ENCODE data around the gene CFAP73. TPM values are rescaled to one million over a fixed set of nuclear protein-coding genes. Genes with fewer than 3 reads are reported as not detected.

CFAP73 gene
- total RNA-seq, 1 donor from 2014 or later: not detected

DNA sequence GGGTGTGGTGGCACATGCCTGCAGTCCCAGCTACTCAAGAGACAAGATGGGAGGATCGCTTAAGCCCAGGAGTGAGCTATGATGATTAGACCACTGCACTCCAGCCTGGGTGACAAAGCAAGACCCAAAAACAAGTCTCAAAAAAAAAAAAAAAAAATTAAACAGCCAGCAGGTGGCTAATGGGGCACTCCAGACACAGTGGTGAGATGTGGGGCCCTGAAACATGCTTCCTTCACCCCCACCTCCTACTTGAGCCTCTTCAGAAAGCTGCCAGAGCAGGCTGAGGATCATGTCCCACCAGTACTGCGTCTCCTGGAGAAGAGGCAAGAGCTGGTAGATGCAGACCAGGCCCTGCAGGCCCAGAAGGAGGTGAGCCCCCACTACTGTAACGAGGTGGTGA is 2.1 kb downstream of the CFAP73 start:
- TF ChIP-seq, protein P1, sequence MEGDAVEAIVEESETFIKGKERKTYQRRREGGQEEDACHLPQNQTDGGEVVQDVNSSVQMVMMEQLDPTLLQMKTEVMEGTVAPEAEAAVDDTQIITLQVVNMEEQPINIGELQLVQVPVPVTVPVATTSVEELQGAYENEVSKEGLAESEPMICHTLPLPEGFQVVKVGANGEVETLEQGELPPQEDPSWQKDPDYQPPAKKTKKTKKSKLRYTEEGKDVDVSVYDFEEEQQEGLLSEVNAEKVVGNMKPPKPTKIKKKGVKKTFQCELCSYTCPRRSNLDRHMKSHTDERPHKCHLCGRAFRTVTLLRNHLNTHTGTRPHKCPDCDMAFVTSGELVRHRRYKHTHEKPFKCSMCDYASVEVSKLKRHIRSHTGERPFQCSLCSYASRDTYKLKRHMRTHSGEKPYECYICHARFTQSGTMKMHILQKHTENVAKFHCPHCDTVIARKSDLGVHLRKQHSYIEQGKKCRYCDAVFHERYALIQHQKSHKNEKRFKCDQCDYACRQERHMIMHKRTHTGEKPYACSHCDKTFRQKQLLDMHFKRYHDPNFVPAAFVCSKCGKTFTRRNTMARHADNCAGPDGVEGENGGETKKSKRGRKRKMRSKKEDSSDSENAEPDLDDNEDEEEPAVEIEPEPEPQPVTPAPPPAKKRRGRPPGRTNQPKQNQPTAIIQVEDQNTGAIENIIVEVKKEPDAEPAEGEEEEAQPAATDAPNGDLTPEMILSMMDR (conservative IDR thresholded peaks at IDR 0.05; ENCODE audit: low read depth, low read length): no peak
- H3K4me3 ChIP-seq (ENCODE audit: low read depth, low read length): no peak overlapping the region
- no peak for DNase-seq (ENCODE audit: low read depth)

DNA sequence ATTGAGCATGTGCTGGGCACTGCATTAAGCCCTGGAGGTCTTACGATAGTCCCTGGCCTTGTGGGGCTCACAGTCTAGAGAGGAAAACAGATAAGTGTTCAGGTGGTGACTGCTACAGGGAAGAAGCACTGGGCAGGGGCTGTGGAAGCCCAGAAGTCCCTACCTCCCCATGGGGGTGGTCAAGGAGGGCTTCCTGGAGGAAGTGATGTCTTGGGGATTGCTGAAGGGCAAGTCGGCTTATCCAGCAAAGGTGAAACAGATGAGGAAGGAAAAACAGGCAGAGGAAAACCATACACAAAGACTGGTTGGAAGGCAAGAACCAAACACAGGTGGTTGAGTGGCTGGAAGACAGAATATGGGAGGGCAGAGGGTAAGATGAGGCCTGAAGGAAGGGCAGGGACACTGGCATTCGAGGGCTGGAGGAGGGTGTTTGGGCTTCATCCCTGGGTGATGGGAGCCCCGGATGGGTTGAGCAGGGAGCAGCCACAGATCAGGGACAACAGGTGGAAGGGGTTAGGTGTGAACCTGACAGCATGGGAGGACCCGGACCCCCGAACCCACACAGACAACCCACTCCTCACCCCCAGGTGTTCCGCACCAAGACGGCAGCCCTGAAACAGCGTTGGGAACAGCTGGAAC is 2.8 kb downstream of the CFAP73 start:
- TF ChIP-seq, protein P1 (conservative IDR thresholded peaks at IDR 0.05; ENCODE audit: low read depth, low read length): no peak
- H3K4me3 ChIP-seq (ENCODE audit: low read depth, low read length): no peak overlapping the region
- DNase-seq (ENCODE audit: low read depth): no peak

DNA sequence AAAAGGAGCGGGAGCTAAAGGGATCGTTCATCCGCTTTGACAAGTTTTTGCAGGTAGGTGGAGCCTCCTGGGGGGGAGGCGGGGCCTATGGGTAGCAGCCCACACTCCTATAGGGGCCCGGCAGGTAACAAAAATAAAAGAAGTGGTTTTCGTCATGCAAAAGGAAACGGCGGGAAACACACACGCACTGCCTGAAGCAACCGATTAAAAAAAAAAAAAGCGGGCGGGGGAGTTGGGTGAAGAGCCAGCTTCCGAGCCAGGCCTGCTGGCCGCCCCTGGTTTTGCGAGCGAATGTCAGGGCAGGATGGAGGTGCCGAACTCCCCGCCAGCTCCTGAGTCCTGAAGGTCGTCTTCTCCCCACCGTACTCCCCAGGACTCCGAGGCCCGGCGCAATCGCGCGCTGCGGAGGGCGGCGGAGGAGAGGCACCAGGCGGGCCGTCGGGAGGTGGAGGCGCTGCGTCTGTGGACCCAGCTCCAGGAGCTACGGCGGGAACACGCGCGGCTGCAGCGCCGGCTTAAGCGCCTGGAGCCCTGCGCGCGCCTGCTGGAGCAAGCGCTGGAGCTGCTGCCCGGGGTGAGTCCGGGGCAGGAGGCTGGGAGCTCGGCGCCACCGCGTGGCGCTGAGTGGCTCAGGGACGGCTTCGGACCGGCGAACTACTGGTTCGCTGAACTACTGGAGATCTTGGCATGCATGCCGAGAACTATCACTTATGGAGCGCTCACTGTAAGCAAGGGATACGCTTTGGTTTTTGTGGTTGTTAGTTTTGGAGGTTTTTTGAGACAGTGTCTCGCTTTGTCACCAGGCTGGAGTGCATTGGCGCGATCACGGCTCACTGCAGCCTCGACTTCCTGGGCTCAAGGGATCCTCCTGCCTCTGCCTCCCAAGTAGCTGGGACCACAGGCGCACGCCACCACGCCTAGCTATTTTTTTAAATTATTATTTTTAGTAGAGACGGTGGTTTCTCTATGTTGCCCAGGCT is 3.6 kb downstream of the CFAP73 start:
- peak; percentile 30 for DNase-seq (ENCODE audit: low read depth)
- TF ChIP-seq, protein P1 (conservative IDR thresholded peaks at IDR 0.05; ENCODE audit: low read depth, low read length): peak; percentile 68

DNA sequence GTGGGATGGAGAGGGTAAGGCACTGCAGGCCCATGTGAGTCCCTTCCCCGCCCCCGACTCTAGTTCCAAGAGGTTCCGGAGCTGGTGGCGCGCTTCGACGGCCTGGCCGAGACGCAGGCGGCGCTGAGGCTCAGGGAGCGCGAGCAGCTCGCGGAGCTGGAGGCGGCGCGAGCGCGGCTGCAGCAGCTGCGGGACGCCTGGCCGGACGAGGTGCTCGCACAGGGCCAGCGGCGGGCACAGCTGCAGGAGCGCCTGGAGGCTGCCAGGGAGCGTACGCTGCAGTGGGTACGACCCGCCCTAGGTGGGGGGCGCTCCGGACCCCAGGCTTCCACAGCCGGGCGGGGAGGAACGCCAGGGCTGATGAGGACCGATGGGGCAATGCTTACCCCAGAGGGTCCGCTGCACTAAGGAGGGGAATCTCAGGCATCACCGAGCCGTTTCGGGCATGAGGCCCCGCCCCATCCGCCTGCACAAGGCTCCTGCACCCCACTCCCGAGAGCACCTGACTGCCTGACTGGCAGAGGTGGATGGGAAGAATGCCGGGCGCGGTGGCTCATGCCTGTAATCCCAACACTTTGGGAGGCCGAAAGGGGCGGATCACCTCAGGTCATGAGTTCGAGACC is 4.9 kb downstream of the CFAP73 start:
- DNase-seq (ENCODE audit: low read depth): no peak
- H3K4me3 ChIP-seq (ENCODE audit: low read depth, low read length): peak overlapping the region; percentile 36
- TF ChIP-seq, protein P1 (conservative IDR thresholded peaks at IDR 0.05; ENCODE audit: low read depth, low read length): no peak

More for the DNA sequence above, 3.6 kb downstream of the CFAP73 start:
- H3K4me3 ChIP-seq (ENCODE audit: low read depth, low read length): peak overlapping the region; percentile 48

DNA sequence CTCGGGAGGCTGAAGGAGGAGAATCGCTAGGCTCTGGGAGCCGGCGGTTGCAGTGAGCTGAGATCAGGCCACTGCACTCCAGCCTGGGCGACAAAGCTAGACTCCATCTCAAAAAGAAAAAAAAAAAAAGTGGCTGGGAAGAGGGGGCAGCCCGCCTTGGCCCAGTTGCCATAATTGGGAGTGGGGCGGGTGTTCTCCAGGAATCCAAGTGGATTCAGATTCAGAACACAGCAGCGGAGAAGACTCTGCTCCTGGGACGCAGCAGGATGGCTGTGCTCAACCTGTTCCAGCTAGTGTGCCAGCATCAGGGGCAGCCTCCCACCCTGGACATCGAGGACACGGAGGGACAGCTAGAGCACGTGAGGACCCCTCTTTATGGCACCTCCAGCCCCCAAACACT is 5.5 kb downstream of the CFAP73 start:
- no peak for DNase-seq (ENCODE audit: low read depth)
- H3K4me3 ChIP-seq (ENCODE audit: low read depth, low read length): no peak overlapping the region
- TF ChIP-seq, protein P1 (conservative IDR thresholded peaks at IDR 0.05; ENCODE audit: low read depth, low read length): no peak

DNA sequence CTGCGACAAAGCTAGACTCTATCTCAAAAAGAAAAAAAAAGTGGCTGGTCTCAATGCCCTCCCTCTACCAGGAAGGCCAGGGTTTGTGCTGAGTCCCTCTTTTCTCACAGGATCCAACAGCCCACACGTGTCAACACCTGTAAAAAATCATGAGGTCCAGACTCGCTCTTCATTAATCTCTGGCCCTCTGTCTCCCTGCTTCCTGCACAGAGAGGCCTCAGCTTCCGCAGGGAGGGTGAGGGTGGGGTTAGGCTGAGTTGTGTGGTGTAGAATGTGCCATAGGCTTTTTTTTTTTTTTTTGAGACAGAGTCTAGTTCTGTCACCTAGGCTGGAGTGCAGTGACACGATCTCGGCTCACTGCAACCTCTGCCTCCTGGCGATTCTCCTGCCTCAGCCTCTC is 6.1 kb downstream of the CFAP73 start:
- no peak overlapping the region for H3K4me3 ChIP-seq (ENCODE audit: low read depth, low read length)
- no peak for DNase-seq (ENCODE audit: low read depth)
- TF ChIP-seq, protein P1 (conservative IDR thresholded peaks at IDR 0.05; ENCODE audit: low read depth, low read length): no peak
